NCI-H446 treated with DMSO at 0.1 percent for 48 hours (cell line): ENCODE measurements around the gene ARHGAP25.

Source experiments
- DNase-seq: peaks from one replicate; lab custom pipeline; 2025; lab: John Stamatoyannopoulos, UW

The ARHGAP25 gene

DNA sequence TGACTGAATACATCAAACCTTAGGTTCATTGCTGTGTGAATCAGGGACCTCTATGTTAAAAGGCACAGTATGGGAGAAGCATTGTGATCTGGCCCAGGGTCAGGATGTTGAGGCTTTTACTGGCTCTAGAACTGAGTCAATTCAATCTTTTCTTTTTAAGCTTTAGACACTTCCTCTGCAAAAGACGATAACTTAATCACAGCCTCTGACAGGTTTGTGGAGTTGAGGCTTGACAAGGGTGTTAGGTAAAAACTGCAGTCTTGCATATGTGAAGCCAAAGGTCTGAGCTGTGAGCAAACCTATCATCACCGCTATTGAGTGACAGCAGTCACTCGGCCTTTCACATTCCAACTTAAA lies 17.3 kb upstream of the ARHGAP25 start:
- no peak for DNase-seq

- no peak for DNase-seq
Measured at GRCh38 chr2:68719912-68720311, 14.7 kb upstream of the ARHGAP25 start.

- no peak for DNase-seq
Measured at GRCh38 chr2:68720665-68721064, 13.9 kb upstream of the ARHGAP25 start.

DNA sequence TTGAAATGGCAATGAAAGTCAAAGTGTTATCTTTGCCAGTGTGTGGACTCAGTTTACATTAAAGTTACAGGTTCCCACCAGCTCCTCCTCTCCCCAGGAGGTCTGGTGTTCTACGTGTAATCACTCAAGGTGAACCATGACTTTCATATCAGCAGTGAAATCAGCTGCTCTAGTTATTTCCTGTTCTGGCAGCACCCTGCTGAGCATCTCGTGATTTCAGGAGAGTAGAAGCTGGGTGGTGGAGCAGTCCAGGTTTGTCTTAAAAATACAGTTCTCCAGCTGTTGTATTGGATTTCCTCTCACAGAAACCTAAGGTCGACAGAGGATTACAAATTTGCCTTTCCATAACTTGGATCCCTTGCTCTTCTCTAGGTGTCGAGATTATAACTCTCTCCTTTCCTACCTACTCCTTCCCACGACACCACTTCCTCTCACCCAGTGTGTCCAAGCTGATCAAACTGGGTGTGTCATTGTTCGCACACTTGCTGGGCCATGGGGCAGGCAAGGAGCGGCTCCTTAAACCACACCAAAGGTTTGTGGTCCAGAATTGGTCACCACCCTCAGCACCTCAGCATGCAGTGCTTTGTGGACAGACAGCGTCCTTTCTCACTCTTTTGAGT lies 13.0 kb upstream of the ARHGAP25 start:
- DNase-seq, result no peak

DNA sequence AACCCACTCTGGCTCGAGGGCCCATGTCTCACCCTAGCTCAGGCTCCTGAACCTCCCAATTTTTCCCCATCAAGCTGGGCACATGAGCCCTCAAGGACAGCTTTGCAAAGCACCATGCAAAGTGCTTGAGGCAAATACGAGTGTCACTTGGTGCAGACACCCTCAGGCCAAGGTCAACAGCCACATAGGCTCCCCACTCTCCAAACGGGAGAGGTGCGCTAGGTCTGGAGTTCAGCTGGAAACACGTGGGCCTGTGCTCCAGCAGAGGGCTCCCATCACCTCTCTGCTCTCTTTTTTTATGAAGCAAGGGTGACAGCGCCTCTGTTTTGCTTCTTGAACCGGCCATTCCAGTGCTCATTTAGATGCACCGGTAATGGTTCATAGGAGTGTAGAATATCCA lies 11.9 kb upstream of the ARHGAP25 start:
- DNase-seq, result no peak

GRCh38 chr2:68723181-68723580 lies 11.4 kb upstream of the ARHGAP25 start:
- DNase-seq, result no peak

- DNase-seq, result no peak
Measured at GRCh38 chr2:68726100-68726499, 8.5 kb upstream of the ARHGAP25 start.

- no peak for DNase-seq
Measured at GRCh38 chr2:68726608-68727367, 7.8 kb upstream of the ARHGAP25 start.

DNA sequence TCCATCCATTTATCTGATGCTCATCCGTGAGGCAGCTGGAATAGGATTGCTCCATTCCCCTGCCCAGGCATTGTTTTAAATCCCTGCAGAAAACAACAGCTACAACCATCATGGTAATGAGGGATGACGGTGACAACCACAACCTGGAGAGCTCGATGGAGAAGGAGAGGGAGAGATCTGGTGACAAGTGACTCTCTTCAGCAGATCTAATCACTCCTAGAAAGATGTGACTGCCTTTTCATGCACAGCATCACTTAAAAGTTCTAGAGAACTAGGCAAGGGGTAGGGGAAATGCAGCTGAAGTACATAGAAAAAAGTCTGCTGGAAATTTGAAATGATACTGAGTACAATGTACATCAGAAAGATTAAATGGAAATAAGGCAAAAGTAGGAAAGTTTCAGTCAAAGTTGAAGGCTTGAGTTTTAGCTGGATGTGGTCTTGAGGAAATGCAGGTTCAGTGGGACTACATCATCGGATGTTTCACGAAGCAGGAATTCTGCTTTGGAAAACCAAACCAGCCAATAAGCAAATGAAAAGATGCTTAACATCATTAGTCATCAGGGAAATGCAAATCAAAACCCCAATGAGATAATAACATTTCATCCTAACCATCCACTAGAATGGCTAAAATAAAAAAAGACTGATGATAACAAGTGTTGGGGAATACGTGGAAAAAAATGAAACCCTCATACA lies 6.8 kb upstream of the ARHGAP25 start:
- no peak for DNase-seq

DNA sequence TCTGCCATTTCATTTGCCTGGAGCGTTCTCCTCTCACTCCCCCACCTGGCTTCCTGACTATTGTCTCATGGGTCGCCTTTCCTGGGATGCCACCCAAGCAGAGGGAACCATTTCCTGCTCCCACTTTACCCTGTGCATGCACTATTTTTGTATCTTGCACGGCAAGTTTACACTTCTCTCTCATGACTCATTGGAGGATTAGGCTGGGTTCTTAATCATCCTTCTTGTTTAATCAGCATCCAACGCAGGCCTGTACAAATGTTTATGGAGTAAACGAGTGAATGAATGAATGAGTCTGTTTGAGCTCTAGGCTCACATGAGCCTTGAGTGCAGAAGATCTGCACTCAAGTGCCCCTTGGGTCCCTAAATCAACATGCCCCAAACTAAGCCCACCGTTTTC lies 3.8 kb upstream of the ARHGAP25 start:
- no peak for DNase-seq

GRCh38 chr2:68732036-68732932 lies 2.3 kb upstream of the ARHGAP25 start:
- DNase-seq, result no peak

GRCh38 chr2:68733365-68733764 lies 1.2 kb upstream of the ARHGAP25 start:
- DNase-seq, result no peak

DNA sequence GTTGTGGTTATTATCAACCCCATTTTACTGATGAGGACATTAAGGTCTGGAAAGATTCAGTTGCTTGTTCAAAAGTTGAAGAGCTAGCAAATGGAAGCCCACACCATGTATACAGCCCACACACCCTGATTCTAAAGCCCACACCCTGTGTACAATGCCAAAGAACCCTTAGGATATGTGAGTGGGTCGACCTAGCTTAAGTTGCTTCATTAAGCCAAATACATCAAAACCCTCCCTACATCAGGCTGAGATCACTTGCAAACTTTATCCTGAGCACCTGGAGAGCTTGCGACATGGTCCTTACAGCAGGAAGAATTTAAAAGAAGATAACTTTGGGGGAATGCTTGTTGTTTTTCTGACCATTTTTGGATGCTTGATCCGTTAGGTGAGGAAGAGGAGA lies 435 bp upstream of the ARHGAP25 start:
- DNase-seq, result no peak

- no peak for DNase-seq
Measured at GRCh38 chr2:68736086-68736485, 1.5 kb downstream of the ARHGAP25 start.

- no peak for DNase-seq
Measured at GRCh38 chr2:68737711-68738110, 3.1 kb downstream of the ARHGAP25 start.

DNA sequence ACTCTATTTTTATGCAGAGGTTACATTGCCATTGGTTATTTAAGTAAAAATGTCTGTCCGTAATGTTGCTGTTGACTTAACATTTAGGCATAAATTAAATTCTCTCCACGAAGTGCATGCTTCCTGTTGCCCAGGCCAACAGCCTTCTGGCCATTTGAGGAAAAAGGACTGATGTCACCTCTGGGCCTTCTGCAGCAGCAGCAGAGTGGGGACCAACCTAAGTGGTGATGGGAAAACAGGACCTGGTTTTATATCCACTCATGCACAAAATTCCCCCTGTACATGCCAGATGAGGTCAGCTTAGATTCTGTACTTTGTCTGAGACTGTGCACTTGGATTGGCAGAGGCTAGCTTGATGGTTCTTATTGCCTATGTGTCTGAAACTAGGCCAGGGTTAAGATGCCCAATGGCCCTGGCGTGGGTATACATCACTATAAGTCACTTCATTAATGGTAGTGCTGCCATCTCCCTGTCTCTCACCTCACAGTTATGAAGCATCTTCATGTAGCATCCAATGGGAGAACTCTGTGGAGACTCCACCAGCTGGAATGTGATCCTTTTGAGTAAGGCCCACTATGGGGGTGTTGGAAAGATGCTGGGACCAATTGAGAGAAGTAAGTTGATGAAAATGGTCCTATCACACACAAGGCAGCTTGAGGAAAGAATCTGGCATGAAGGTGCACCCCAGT lies 4.4 kb downstream of the ARHGAP25 start:
- no peak for DNase-seq

GRCh38 chr2:68739595-68740399 lies 5.2 kb downstream of the ARHGAP25 start:
- DNase-seq, result no peak

DNA sequence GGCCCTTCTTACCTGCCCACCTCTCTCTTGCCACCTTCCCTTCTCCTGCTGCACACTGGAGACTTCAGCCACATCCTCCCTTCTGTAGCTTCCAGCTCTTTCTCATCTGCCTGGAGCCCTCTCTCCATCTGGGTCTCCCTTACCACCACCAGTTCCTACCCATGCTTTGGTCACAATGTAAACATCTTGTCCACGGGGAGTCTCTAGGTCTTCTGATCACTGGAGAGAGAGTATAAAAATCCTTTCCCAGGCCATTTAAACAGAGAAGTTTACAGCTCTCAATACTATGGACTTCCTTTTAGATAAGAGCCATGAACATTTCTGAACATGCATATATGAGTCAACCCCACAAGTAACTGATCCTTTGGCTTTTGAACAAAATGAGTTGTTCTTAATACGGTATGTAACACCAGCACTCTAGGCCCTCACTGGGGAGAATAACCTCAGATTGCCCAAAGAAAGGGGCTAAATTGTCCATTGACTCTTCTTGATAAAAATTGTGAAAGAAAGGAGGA lies 5.8 kb downstream of the ARHGAP25 start:
- no peak for DNase-seq

DNA sequence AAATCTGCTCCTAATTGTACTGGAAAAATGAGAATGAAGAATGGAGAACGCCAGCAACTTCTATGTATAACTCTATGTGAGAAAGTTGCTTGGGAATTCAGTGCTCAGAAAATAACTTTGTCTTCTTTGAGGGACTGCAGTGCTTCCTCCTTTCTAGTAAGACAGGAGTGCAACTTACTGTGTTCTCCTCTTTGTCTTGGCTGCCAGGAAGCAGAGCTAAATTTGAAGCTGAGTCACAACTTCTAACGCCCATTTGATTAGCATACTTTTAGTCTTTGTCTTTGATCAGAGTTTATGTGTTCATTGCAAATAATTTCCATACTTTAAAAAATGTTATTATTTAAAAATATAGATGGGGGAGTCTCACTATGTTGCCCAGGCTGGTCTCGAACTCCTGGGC lies 6.6 kb downstream of the ARHGAP25 start:
- DNase-seq, result no peak

- DNase-seq, result no peak
Measured at GRCh38 chr2:68741805-68742306, 7.2 kb downstream of the ARHGAP25 start.
